Kidney (tissue), 14 donors: ENCODE results near the gene REC114. TPM values are rescaled to one million over a fixed set of nuclear protein-coding genes. Genes with fewer than 3 reads are reported as not detected.
"Not testable (repeated sequence)": the region's sequence is repeated elsewhere in the genome, so short reads cannot be mapped to it uniquely, and the experiment has no call there.

Source experiments
- DNase-seq, 5 donors: peaks; one replicate each; pipeline ENCODE4 v3.0.0-alpha.2; 2013 to 2020
- FAIRE-seq: peaks from 2 replicates; lab custom pipeline; 2012; peaks lifted over from hg19 to GRCh38; lab: Jason Lieb, UNC
- H3K27ac ChIP-seq, 2 donors: one replicate each; pipeline ENCODE4 v1.7.0; 2013; ENCODE audit warnings: low read depth in 2 of 2, low read length in 2 of 2, inconsistent platforms in 1 of 2
- H3K27me3 ChIP-seq: one replicate; pipeline ENCODE4 v1.7.1; 2013; ENCODE audit warnings: low read length, inconsistent platforms; ENCODE audit not compliant: control insufficient read depth, insufficient read depth
- H3K36me3 ChIP-seq, 3 donors: one replicate each; pipeline versions ENCODE4 v1.7.0 to v1.7.1; 2013; ENCODE audit warnings: low read length in 3 of 3, control low read depth in 1 of 3, inconsistent platforms in 1 of 3; ENCODE audit not compliant: insufficient read depth in 3 of 3, control insufficient read depth in 2 of 3
- H3K4me1 ChIP-seq, 3 donors: one replicate each; pipeline versions ENCODE4 v1.7.0 to v1.7.1; 2013; ENCODE audit warnings: low read length in 3 of 3, inconsistent platforms in 1 of 3, low read depth in 1 of 3; ENCODE audit not compliant: control insufficient read depth in 2 of 3, insufficient read depth in 2 of 3
- H3K4me3 ChIP-seq, 3 donors: one replicate each; pipeline versions ENCODE4 v1.7.0 to v1.8.1; 2013; ENCODE audit warnings: low read length in 3 of 3, control low read depth in 1 of 3, inconsistent platforms in 1 of 3
- H3K9ac ChIP-seq, 3 donors: one replicate each; pipeline versions ENCODE4 v1.7.0 to v1.7.1; 2013; ENCODE audit warnings: low read length in 3 of 3, control low read depth in 1 of 3, inconsistent platforms in 1 of 3
- H3K9me3 ChIP-seq, 3 donors: one replicate each; pipeline versions ENCODE4 v1.7.0 to v1.7.1; 2013; ENCODE audit warnings: low read length in 3 of 3, control low read depth in 1 of 3, inconsistent platforms in 1 of 3; ENCODE audit not compliant: control insufficient read depth in 2 of 3, insufficient read depth in 1 of 3
- intact Hi-C: fragments of 100-400 bp; cut with DNase I; formaldehyde crosslinking; loops from one replicate; pipeline ENCODE4 v1.11.1; 2022
- polyA plus RNA-seq: library from polyadenylated mRNA; stranded (reverse); fragments of 350-450 nt; fragmentation: Illumina TruSeq; extraction: RNeasy Lipid Tissue Mini Kit (QIAGEN cat#74804); gene quantifications from one replicate; pipeline ENCODE4 v1.2.3, GENCODE V29; 2014; ENCODE audit warnings: low read depth, low replicate concordance; ENCODE audit not compliant: insufficient read depth
- total RNA-seq: library from RNA; stranded (reverse); fragmentation: NEBNext Ultra II Directional; extraction: Animal tissue kit (Norgen Biotek cat#: 25700); gene quantifications from one replicate; pipeline ENCODE4 v1.2.1, GENCODE V29; 2021
- TF ChIP-seq, protein P1 (sequence below): IDR thresholded peaks from 3 replicates; pipeline ENCODE4 v1.5.1; 2012; ENCODE audit warnings: mild to moderate bottlenecking, moderate library complexity, borderline replicate concordance; ENCODE audit not compliant: insufficient read depth; ENCODE audit errors: extremely low read depth
- donor health status: control.
- donor health status: control.
- donor health status: control.
- donor health status: control.
- donor health status: control.
- donor health status: DM: yes; HTN: yes; CAD: no.
- donor health status: Normal renal cell carcinoma (clear cell type).

Gene REC114
- total and polyA plus RNA-seq, 2 donors from 2014 or later: not detected

DNA sequence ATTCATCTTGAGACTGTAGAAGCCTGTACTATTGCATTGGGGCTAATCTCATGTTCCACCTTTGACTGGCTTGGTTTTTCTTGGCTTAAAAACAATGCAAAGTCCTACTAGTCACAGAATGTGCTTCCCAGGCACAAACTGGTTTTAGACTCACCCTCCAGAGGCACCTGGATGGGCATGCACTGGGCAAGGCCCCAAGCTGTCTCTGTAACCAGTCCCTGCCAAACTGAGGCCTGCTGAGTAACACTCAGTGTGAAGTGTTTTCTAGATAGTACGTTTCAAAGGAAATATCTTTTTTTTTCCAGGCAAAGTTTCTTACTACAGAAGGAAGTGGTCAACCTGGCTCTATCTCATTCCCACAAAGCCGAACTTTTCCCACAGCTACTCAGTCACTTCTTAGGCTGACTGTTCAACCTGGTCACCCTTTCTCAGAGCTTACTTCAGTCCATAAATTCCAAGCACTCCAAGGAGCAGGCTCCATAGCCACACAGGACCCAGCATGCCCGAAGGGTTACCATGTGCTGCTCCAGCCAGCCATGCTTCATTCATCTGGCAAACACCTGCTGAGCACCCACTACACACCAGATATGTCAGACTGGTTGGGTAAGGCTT, 132.8 kb downstream of the REC114 start:
- Histone ChIP-seq H3K9me3 (no peaks in the 10 kb centered on the region), H3K36me3 (peaks cover 0 to 28% (median 11%) of the 10 kb centered on the region in 3 donors), H3K4me1 (peaks cover 3 to 7% (median 5%) of the 10 kb centered on the region in 3 donors), H3K9ac (no peak overlapping the region), H3K4me3 (no peak overlapping the region), H3K27me3 (no peaks in the 10 kb centered on the region), H3K27ac (no peak overlapping the region)
- intact Hi-C loops: no loop called here
- FAIRE-seq: no peak
- TF ChIP-seq, protein P1, sequence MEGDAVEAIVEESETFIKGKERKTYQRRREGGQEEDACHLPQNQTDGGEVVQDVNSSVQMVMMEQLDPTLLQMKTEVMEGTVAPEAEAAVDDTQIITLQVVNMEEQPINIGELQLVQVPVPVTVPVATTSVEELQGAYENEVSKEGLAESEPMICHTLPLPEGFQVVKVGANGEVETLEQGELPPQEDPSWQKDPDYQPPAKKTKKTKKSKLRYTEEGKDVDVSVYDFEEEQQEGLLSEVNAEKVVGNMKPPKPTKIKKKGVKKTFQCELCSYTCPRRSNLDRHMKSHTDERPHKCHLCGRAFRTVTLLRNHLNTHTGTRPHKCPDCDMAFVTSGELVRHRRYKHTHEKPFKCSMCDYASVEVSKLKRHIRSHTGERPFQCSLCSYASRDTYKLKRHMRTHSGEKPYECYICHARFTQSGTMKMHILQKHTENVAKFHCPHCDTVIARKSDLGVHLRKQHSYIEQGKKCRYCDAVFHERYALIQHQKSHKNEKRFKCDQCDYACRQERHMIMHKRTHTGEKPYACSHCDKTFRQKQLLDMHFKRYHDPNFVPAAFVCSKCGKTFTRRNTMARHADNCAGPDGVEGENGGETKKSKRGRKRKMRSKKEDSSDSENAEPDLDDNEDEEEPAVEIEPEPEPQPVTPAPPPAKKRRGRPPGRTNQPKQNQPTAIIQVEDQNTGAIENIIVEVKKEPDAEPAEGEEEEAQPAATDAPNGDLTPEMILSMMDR: no peak
- no peak for DNase-seq

DNA sequence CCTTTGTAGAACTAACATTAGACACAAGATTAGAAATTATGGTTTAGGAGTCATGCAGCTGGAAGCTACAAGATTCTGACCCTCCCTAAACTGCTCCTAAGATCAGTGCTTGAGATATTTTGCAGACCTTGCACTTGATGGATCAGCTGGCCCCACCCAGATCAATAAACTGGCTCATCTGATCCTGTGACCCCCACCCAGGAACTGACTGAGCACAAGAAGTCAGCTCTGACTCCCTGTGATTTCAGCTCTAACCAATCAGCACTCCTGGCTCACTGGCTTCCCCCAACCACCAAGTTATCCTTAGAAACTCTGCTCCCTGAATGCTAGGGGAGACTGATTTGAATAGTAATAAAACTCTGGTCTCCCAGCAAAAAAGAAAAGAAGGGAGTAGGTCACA, 134.6 kb downstream of the REC114 start:
- intact Hi-C loops, FAIRE-seq, H3K4me1 ChIP-seq, H3K9ac ChIP-seq, H3K9me3 ChIP-seq, H3K27me3 ChIP-seq, H3K4me3 ChIP-seq, DNase-seq, H3K27ac ChIP-seq: not testable (repeated sequence)
- H3K36me3 ChIP-seq: peaks cover 0 to 26% (median 16%) of the 10 kb centered on the region in 3 donors

DNA sequence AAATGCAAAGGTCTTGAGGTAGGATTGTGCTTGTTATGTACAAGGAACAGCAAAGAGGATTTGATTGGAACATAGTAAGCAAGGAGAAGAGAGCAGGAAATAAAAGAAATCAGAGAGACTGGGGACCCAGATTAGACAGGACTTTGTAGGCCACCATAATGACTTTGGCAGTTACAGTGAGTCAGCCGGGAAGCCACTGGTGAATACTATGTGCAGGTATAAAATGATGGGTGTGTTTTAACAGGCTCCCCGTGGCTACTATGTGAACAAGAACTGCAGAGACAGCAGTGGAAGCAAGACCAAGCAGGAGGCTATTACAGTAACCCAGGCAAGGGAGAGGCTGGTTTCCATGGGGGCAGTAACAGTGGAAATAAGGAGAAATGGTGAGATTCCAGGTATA, 135.1 kb downstream of the REC114 start:
- no peak overlapping the region for H3K9ac ChIP-seq
- intact Hi-C loops: no loop called here

DNA sequence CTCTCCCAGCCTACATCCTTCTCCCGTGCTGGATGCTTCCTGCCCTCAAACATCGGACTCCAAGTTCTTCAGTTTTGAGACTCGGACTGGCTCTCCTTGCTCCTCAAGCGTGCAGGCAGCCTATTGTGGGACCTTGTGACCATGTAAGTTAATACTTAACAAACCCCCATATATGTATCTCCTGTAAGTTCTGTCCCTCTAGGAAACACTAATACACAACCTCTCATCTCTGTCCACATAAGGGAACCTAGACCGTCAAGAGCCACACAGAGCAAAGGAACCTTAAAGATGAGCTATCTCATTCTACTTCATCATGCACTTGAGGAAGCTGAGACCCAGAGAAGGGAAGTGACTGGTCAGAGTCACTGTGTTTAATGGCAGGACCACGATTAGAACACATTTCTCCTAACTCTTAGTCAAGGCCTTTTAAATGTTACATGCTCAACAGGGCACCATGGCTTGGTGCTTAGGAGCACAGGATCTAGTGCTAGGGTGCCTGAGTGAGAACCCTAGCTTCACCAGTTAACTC, 140.0 kb downstream of the REC114 start:
- TF ChIP-seq, protein P1: no peak
- DNase-seq: no peak
- no peak for FAIRE-seq
- intact Hi-C loops: no loop called here
- H3K27ac ChIP-seq: no peak overlapping the region
- no peaks in the 10 kb centered on the region for H3K9me3 ChIP-seq
- no peaks in the 10 kb centered on the region for H3K27me3 ChIP-seq
- H3K9ac ChIP-seq: no peak overlapping the region
- no peak overlapping the region for H3K4me3 ChIP-seq
- no peaks in the 10 kb centered on the region for H3K4me1 ChIP-seq
- H3K36me3 ChIP-seq: peaks cover 5 to 20% (median 14%) of the 10 kb centered on the region in 3 donors

More for the DNA sequence above, 135.1 kb downstream of the REC114 start:
- Histone ChIP-seq H3K27ac (no peak overlapping the region), H3K4me3 (no peak overlapping the region), H3K4me1 (peaks cover 0 to 5% (median 0%) of the 10 kb centered on the region in 3 donors), H3K9me3 (no peaks in the 10 kb centered on the region), H3K27me3 (no peaks in the 10 kb centered on the region), H3K36me3 (peaks cover 2 to 22% (median 17%) of the 10 kb centered on the region in 3 donors)
- TF ChIP-seq, protein P1: no peak
- no peak for DNase-seq
- no peak for FAIRE-seq
